ENCODE results near the gene PPP1R11.
"Not testable (repeated sequence)": the region's sequence is repeated elsewhere in the genome, so short reads cannot be mapped to it uniquely, and the experiment has no call there.

The PPP1R11 gene, protein sequence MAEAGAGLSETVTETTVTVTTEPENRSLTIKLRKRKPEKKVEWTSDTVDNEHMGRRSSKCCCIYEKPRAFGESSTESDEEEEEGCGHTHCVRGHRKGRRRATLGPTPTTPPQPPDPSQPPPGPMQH

DNA sequence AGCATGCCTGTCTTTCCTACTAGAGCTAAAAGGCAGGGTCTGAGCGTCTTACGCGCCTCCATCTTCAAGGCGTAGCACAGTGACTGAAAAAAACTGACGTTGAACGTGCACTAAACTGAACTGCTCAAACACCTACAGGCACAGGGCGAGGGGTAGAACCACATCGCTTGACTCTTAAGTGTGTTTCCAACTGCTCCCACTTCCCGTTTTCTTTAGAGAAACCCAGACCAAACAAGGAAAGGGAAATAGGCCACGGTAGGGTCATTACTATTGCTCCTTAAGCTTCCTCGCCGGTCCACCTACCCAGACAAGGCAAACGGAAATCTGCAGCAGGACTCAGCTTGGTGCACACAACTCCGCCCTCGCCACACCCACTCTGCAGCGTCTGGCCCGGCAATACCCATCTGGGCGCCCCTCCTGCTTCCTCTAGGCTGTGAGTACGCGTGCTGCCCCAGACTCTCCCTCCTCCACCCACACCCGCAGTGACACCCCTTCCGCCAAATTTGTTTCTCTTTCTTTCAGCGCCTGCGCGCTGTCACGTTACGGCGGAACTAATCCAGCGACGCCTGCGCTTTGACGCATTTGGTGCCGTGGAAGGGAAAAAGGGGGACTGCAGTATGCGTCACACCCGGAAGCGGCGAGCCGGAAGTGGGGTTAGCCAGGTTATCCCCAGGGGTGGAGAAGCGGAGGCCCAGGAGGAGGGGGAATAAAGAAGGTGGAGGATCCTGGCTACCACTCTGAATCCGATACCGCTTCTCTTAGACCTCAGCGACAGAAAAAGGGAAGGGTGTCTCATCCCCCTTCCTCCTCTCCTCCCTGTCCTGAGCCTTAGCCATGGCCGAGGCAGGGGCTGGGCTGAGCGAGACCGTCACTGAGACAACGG, at the start of gene PPP1R11:
Gene PPP1R11, plus strand, starts transcription at position 622 of the 883 bp plus-strand sequence. Its CDS starts 213 bp downstream, at position 835.
- DNase-seq, result peak; percentile 98 to 99

DNA sequence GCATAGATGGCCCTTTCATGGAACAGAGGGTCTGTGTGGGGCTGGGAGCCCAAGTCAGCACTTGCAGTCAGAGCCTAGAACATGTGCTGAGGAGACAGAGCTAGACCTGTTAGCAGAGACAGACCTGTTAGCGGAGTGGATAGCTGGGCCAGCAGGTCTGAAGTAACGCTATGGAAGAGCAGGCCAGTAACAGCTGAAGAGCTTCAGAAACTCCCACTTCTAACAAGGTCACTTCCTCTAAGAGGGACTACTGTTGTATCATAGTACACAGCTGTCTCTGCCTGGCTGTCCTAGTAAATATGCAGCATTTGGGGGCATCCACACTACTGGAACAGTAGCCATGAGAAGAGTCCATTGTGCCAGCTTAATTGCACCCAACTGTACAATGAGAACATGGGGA, 47.2 kb upstream of the PPP1R11 start:
- no peak for DNase-seq

DNA sequence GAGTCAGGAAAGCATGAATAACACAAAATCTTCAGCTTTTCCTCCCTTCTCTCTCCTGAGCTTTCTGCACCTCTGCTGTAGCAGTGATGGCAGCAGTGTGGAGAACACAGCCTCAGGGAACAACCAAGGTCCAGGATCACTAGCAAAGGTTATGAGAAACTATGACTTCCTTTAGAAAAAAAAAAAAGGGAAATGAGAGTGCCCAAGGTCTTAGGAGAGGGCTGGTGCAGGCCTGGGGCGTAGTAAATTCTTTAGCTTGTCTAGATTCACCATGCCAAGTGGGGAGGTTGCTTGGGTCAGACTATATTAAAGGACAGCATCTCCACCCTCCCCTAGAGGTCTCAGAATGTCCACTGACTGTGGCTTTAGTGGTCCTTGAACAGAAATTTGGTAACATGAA, 46.4 kb upstream of the PPP1R11 start:
- DNase-seq, result no peak

DNA sequence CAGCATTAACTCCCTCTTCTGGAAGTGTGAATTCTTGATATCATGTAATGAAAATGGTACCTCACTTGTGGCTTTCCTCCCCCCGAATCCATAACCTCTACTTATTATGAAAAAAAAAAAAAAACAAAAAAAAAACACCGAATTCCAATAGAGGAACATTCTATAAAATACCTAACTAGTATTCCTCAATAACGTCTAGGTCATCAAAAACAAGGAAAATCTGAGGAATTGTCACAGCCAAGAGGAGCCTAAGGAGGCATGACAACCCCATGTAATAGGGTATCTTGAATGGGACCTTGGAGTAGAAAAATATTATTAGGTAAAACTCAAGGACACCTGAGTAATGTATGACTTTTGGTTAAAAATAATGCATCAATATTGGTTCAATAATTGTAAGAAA, 44.8 kb upstream of the PPP1R11 start:
- DNase-seq, result no peak

DNA sequence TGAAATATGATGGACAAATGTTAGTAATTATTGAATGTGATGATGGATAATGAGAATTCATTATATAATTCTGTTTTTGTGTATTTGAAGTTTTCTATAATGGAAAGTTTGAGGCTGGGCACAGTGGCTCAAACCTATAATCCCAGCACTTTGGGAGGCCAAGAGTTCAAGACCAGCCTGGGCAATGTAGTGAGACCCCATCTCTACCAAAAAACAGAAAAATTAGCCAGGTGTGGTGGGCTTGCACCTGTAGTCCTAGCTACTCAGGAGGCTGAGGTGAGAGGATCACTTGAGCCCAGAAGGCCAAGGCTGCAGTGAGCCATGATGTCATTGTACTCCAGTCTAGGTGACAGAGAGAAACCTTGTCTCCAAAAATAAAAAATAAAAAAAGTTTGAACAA, 44.3 kb upstream of the PPP1R11 start:
- DNase-seq, result not testable (repeated sequence)

DNA sequence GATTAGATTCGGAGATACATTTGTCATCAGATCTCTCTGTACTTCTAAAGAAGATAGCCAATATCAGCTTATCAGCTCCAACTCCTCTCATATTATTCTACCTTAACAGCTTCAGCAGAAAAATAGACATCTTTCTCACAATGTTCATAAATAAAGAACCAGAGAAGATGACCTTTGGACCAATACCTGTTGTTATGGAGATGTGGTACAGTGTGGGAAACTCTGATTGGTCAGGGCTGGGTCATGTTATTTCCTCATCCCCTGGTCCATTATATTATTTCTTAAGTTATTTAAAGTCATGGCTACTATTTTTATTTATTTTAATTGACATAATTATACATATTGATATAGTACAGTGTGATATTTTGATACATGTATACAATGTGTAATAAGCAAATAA, 41.8 kb upstream of the PPP1R11 start:
- no peak for DNase-seq

DNA sequence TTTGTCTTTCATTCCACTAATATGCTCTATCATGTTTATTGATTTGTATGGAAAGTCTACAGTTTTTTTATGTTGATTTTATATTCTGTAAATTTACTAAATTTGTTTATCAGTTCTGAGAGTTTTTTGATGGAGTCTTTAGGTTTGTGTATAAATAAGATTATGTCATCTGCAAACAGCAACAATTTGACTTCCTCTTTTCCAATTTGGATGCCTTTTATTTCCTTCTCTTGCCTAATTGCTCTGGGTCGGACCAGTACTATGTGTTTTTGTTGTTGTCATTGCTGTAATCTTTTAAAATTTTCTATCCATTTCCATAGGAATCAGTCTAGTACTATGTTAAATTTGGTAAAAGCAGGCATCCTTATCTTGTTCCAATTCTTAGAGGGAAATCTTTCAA, 37.4 kb upstream of the PPP1R11 start:
- DNase-seq, result no peak

DNA sequence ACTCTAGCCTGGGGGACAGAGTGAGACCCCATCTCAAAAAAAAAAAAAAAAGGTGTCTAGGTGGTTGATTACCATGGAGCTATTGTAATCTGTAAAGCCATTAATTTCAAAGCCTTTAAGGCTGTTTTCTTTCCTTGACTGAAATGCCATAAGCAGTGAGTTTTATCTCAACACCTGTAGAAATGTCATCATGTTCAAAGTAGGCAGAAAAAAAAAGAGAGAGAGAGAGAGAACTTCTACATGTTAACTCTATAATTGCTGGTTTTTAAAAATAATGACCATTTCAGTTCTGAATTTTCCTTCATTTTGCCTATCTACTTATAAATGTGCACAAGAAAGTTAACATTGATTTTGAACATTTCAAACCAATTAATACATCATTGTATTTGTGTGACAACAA, 35.6 kb upstream of the PPP1R11 start:
- DNase-seq, result no peak

DNA sequence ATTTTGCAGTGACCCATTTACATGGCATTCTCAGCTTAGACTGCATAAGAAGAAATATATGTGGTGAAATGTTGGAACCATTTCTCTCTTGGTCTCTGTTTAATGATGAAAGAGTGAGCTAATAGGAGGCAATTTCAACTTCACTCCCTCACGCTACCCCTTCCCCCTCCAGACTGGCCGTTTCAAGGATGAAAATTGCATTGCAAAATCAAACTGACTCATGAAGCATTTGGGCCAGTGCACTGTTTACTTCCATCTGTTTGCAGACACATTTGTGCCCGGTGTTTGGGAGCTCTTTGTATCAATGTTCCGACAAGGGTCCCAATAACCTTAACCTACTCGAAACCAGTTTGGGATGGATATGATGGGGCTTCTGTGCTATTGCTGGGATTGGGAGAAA, 33.6 kb upstream of the PPP1R11 start:
- not testable (repeated sequence) for DNase-seq

DNA sequence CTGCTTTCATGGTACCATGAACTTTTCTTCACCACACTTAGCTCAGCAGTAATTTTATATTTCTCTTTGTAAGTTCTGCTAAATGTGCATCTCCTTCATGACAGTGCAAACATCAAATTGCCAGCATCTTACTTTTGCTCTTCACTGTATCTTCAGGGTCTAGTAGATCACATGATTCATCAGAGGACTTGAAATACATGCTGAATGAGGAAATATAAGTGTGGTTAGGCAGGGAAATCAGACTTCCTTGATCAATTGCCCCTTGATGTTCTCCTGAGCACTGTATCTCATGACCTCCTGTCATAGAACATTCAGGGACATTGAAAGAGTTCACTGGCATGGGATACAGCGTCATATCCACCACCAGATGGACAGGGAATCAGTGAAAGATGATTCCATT, 31.2 kb upstream of the PPP1R11 start:
- DNase-seq, result no peak

DNA sequence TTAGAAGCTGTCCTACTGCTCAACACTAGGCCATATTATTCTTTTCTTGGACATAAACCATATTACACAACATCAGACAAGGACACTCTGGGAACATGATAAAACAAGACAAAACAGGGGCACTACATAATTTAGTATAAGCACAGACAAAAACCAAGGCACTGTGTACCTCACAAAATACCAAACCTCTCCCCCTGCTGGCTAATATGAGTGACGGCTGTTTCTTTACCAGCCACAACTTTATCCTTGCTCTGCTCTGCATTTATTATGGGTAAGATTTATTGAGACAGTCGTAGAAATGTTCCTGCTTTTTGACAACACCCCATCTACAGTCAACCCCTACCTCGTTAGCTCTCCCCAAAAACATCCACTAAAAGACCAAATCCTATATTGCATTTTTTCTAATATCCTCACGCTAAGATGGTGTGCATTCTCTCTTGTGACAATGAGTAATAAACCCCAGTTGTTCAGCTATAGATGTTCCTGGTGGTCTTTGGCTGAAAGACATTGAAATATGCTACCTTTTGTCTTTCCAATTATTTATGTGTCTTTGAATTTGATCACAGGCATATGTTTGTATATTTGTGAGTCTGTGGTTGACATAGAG, 29.7 kb upstream of the PPP1R11 start:
- peak; percentile 5 to 10 for DNase-seq

DNA sequence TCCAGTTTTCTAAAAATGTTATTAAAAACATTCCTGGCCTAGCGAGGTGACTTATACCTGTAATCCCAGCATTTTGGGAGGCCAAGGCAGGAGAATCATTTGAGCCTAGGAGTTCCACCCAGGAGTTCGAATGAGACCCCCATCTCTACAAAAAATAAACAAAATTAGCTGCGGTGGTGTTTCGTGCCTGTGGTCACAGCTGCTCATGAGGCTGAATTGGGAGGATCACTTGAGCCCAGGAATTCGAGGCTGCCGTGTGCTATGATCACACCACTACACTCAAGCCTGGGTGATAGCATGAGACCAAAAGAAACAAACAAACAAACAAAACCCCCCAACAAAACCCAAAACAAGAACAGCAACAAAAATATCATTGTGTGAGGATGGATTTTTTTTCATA, 25.8 kb upstream of the PPP1R11 start:
- no peak for DNase-seq

DNA sequence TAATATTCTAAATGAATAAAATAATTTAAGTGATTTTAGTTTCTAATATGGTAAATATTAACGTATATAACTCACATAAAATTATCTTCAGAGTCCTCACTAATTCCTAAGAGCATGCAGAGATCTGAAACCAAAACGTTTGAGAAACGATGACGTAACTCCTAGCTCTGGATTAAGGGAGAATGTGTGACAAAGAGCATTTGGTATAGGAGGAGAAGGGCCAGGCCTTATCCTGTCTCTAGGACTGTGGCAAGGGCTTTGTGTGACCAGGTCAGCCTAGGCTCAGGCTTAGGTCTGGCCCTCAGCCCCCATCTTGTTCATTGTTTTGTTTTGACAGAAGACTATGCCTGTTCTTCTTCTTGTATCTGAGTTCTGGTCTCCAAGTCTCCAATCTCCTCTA, 25.2 kb upstream of the PPP1R11 start:
- DNase-seq, result no peak

DNA sequence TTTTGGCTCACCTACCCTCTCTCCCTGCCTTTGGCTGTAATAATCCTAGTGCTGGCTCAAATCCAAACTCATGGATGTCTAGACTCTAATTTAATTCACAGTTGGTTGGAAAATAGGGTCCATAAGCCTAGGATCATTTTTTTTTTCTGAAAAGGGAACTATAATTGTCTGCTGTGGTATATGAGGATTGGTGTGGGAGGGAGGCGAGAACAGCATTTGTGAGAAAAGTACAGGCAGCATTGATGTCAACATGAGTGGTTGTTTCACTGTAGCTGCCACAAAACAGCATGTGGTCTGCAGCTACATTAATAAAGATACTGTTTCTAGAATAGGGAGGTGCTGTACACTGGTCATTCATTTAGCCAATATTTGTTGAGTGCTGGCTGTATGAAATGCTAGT, 24.5 kb upstream of the PPP1R11 start:
- DNase-seq, result no peak

DNA sequence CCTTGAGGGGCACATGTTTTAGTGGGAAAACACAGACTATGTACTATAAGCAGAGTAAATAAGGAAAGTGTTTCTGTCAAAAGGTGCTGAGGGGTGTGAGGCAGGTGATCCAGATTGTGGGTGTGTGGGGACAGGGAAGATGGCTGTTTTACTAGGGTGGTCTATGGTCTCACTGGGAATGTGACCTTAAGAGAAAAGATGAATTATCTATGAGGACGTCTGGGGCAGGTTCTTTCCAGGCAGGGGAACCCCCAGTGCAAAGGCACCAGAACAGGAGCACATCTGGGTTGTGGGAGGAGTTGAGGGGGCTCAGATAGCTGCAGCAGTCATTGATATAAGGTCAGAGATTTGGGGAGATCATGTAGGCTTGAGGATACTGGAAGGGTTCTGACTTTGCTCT, 24.1 kb upstream of the PPP1R11 start:
- DNase-seq, result no peak

DNA sequence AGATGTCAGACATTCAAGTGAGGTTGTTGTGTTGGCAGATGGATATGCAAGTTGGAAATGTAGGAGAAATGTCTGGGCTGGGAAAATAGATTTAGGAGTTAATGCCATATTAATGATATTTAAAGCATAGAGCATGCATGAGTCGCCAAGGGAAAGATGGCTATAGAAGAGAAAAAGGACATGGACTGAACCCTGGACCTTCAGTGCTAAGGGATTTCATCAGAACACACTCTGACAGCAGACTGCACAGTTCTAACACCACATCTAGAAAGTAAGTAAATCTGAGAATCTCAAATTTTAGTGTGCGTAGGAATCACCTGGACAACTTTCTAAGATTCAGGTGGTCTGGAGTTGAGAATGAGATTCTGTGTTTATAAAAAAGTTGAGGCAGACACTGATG, 23.3 kb upstream of the PPP1R11 start:
- no peak for DNase-seq

DNA sequence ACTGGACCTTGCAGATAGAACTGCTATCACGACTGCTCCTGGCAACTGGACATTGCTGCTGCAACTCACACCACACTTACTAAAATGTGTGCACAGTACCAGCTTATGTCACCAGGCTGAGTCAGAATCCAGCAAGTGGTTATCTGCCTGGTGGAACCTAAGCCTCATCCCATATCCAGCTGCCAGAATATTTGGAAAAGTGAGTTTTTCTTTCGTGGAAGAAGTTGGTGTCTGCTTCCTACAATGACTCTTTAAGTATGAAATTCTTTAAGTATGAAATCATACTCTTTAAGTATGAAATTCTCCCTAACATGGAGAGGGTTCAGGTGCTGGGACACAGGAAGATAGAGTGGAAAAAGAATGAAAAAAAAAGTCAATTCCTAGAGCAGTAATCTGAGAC, 22.4 kb upstream of the PPP1R11 start:
- no peak for DNase-seq

DNA sequence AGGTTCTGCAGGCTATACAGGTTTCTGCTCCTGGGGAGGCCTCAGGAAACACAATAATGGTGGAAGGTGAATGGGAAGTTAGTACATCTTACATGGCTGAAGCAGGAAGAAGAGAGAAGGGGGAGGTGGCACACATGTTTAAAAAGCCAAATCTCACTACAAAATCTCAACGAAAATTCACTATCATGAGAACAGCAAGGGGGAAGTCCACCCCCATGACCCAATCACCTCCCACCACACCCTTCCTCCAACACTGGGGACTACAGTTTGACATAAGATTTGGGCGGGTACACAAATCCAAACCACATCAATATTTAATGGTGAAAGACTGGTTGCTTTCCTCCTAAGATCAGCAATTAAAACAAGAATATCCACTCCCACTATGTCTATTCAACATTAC, 19.8 kb upstream of the PPP1R11 start:
- no peak for DNase-seq

DNA sequence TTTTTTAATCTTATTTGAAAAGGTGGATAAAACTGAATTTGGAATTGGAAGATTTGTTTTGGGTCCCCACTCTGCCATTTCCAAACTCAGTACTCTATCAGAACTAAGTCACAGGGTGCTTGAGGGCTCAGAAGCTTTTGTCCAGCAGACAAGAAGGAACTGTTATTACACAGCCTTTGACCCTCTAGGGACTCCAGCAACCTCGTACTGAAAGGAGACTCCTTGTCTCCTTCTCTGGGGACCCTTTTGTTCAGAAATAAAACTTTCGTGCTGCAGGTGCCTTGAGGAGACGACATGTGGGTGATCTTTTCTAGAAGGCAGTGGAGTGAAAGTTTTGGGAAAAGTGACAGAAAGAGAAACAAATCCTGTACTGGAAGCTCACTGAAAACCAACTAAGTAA, 13.3 kb upstream of the PPP1R11 start:
- no peak for DNase-seq

DNA sequence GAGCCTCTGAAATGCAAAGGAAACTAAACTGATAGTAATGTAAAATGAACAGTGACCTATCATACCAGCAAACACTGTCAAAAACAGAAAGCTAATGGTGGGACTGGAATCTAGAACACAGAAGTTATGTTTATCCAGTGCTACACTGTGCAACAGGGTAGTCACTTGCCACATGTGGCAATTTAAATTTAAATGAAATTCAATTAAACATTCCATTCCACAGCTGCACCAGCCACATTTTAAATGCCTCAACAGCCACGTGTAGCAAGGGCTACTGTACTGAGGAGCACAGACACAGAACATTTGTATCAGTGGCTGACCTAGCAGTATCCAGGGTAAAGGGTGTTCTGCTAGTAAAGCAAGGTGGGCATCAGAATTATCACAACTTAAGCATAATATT, 11.5 kb upstream of the PPP1R11 start:
- no peak for DNase-seq

DNA sequence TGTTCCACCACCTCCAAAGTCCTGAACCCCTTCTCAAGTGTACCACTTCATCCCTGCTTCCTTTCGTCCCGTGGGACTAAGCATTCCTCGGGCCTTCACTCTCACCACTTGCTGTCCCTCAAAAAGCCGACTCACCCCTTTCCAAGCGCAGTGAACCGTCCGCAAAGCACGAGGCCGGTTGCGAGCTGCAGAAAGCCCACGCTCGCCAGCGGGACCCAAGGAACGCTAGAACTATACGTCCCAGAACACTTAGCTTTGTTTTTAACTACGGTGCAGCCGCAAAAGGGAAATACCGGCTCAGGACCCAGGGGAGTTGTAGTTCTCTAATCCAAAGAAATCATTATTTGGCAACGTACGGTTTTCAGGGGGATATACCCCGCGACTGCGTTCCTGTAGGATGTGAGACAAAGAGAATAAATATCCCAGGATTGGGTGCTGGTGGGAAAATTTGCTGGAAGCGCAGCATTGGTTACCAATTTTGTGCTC, 6.3 kb upstream of the PPP1R11 start:
- no peak for DNase-seq

DNA sequence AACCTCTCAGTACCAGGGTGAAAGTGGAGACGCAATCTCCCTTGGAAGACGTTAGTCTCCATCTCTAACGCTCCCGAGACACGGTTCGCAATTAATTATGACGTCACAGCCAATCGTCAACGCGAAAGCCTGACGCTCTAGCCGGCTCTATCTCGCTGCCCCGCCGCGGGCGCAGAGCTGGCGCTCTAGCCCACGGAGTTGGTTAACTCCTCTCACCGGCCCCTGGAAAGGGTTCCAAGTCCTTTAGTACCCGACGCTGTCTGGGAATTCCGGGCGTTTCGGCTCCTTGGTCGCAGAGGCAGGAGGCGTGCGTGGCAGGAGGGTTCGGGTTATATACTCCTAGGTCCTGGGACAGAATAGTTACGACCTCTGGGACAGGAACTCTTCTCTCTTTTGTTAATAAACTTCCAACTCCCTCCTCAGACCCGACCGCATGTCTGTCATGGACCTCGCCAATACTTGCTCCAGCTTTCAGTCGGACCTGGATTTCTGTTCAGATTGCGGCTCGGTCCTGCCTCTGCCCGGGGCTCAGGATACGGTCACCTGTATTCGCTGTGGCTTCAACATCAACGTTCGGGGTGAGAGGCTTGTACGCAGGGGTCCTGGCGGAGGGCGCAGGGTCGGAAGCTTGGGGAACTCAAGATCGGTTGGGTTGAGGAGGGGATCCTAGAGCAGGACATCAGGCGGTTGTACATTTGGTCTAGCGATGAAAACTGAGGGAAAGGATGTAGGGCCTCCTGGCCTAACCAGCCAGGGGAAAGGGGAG, 5.7 kb upstream of the PPP1R11 start, which contains the start of gene POLR1H:
Gene POLR1H, plus strand, starts transcription at position 174 of the 766 bp plus-strand sequence. Its CDS starts 260 bp downstream, at position 434.
- peak; percentile 94 to 95 for DNase-seq

DNA sequence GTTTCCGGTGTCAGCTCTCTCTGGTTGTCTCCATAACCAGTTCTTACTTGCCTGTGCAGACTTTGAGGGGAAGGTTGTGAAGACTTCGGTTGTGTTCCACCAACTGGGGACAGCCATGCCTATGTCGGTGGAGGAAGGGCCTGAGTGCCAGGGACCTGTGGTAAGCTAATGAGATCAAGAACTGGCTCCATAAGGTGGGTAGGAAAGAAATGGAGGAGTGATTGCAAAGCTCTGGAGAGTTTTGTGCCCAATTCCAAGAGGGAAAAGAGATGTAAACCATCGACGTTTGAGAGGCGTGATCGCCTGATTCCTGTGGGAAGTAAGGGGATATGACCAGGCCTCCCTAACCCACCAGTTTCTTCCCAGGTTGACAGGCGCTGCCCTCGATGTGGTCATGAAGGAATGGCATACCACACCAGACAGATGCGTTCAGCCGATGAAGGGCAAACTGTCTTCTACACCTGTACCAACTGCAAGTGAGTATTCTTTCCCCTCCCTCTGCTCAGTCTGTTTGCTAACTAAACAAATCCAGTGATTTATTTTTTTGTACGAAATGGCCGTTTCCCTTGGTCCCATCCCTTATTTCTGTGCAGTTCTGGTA, 5.0 kb upstream of the PPP1R11 start:
- DNase-seq, result peak in 1 of 2 experiments; percentile 8
